Measurements from ENCODE around the gene OTOF. TPM values are rescaled to one million over a fixed set of nuclear protein-coding genes. Genes with fewer than 3 reads are reported as not detected.
A peak's percentile ranks its signal among the peaks of the same experiment; 100 is the strongest.

Gene OTOF
- total and polyA plus RNA-seq, 10 donors: 0.06 to 1.6 (median 0.25) TPM

DNA sequence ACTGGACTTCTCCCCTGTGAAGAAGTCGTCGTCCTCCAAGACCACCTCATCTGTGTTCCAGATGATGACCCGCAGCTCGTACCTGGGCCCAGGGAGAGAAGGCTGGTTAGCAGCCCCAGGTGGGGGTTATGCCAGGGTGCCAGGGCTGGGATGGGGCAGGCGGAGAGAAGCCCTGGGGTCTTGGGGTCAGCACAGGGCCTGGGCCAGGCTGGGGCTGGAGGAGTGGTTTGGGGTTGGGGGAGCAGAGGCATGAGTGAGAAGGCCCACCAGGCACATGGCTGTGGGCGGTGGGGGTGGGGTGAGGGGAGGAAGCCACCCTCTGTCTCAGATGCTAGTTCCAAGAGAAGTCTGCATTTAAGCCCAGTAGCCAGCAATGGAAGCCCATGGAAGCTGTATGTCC is 15.8 kb downstream of the OTOF start:
- intact Hi-C loops (cut with DNase I; ENCODE audit: low total_unique reads): no loop called here
- Histone ChIP-seq H3K27me3 (replicated peaks in 1 of 7) (no peaks in the 10 kb centered on the region), H3K4me3 (no peak overlapping the region), H3K27ac (no peak overlapping the region), H3K36me3 (no peaks in the 10 kb centered on the region), H3K9me3 (no peaks in the 10 kb centered on the region), H3K4me1 (peaks cover 0 to 47% (median 12%) of the 10 kb centered on the region in 6 donors)
- 93 to 99% (median 97%) methylated on average over 6 of the region's 6 CpGs for WGBS, 5 donors
- peak; percentile 59 for DNase-seq
- TF ChIP-seq POLR2A (IDR thresholded peaks at IDR 0.05): no peak

DNA sequence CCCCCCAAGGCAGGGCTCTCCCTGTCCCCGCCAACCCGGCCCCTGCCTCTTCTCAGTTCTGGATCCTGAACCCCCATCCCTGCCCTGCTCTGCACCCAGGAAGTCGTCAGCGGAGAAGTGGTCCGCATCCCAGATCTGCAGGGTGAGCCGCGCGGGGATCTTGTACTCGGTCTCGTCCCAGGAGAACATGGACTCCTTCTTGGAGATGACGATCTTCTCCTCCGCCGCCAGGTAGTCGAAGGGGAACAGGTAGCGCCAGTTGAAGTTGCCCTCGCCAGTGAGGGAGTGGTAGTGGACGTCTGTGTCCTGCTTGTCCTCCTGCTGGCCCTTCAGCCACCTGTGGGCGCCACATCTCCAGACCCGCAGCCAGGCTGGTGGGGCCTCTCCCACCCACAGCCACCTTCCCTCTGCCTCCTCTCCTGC is 16.3 kb downstream of the OTOF start:
- Histone ChIP-seq H3K4me3 (no peak overlapping the region), H3K9me3 (no peaks in the 10 kb centered on the region), H3K27me3 (replicated peaks in 1 of 7) (no peaks in the 10 kb centered on the region), H3K4me1 (peaks cover 0 to 52% (median 15%) of the 10 kb centered on the region in 6 donors), H3K27ac (no peak overlapping the region), H3K36me3 (no peaks in the 10 kb centered on the region)
- DNase-seq: peak; percentile 55
- intact Hi-C loops (cut with DNase I; ENCODE audit: low total_unique reads): no loop called here
- WGBS, 5 donors: 86 to 99% (median 93%) methylated on average over 18 to 19 of the region's 19 CpGs
- TF ChIP-seq POLR2AphosphoS5 (IDR thresholded peaks at IDR 0.05): no peak
- no peak for TF ChIP-seq CTCF (IDR thresholded peaks at IDR 0.05 in 8 of 11, conservative IDR thresholded peaks at IDR 0.05 in 3 of 11)
- TF ChIP-seq POLR2A (IDR thresholded peaks at IDR 0.05): no peak

GRCh38 chr2:26460613-26461031 is 17.3 kb downstream of the OTOF start:
- DNase-seq: peak; percentile 68
- intact Hi-C loops (cut with DNase I; ENCODE audit: low total_unique reads): no loop called here

GRCh38 chr2:26459991-26460612 is 17.8 kb downstream of the OTOF start:
- no peak overlapping the region for H3K4me3 ChIP-seq
- WGBS, 5 donors: 80 to 89% (median 87%) methylated on average over 15 of the region's 15 CpGs
- H3K27me3 ChIP-seq (replicated peaks in 1 of 7): no peaks in the 10 kb centered on the region
- intact Hi-C loops (cut with DNase I; ENCODE audit: low total_unique reads): no loop called here
- H3K36me3 ChIP-seq: no peaks in the 10 kb centered on the region
- TF ChIP-seq POLR2AphosphoS5 (IDR thresholded peaks at IDR 0.05) (no peak), CTCF (IDR thresholded peaks at IDR 0.05 in 8 of 11, conservative IDR thresholded peaks at IDR 0.05 in 3 of 11) (no peak), POLR2A (IDR thresholded peaks at IDR 0.05) (no peak)
- no peak overlapping the region for H3K27ac ChIP-seq
- H3K4me1 ChIP-seq: peaks cover 0 to 67% (median 24%) of the 10 kb centered on the region in 6 donors
- H3K9me3 ChIP-seq: no peaks in the 10 kb centered on the region
- DNase-seq: peak; percentile 64

More at GRCh38 chr2:26460613-26461031, 17.3 kb downstream of the OTOF start:
- Histone ChIP-seq H3K9me3 (no peaks in the 10 kb centered on the region), H3K27ac (no peak overlapping the region), H3K4me3 (no peak overlapping the region), H3K27me3 (replicated peaks in 1 of 7) (no peaks in the 10 kb centered on the region), H3K4me1 (peaks cover 0 to 62% (median 21%) of the 10 kb centered on the region in 6 donors), H3K36me3 (no peaks in the 10 kb centered on the region)
- WGBS, 5 donors: 86 to 95% (median 93%) methylated on average over 12 to 19 of the region's 19 CpGs
- TF ChIP-seq POLR2A (IDR thresholded peaks at IDR 0.05) (no peak), POLR2AphosphoS5 (IDR thresholded peaks at IDR 0.05) (no peak), CTCF (IDR thresholded peaks at IDR 0.05 in 8 of 11, conservative IDR thresholded peaks at IDR 0.05 in 3 of 11) (no peak)

Measured in spleen (tissue), 11 donors.